ENCODE data around the gene SESTD1. TPM values are rescaled to one million over a fixed set of nuclear protein-coding genes. Genes with fewer than 3 reads are reported as not detected.
A peak's percentile ranks its signal among the peaks of the same experiment; 100 is the strongest.
"Not testable (repeated sequence)": the region's sequence is repeated elsewhere in the genome, so short reads cannot be mapped to it uniquely, and the experiment has no call there.

SESTD1 gene
- total RNA-seq, 1 experiment from 2014 or later = 15.0 TPM

GRCh38 chr2:179106676-179107428, 157.8 kb downstream of the SESTD1 start:
- peak; percentile 96 for DNase-seq (ENCODE audit: low read depth)

- no peak for DNase-seq (ENCODE audit: low read depth)
Measured at GRCh38 chr2:179106342-179106675, 158.3 kb downstream of the SESTD1 start.

GRCh38 chr2:179104736-179105135, 159.9 kb downstream of the SESTD1 start:
- no peak for DNase-seq (ENCODE audit: low read depth)

- no peak for DNase-seq (ENCODE audit: low read depth)
Measured at GRCh38 chr2:179098080-179098689, 166.4 kb downstream of the SESTD1 start.

GRCh38 chr2:179097131-179097530, 167.5 kb downstream of the SESTD1 start:
- no peak for DNase-seq (ENCODE audit: low read depth)

GRCh38 chr2:179096090-179096489, 168.5 kb downstream of the SESTD1 start:
- no peak for DNase-seq (ENCODE audit: low read depth)

- DNase-seq (ENCODE audit: low read depth) = not testable (repeated sequence)
Measured at GRCh38 chr2:179092912-179093311, 171.7 kb downstream of the SESTD1 start.

- no peak for DNase-seq (ENCODE audit: low read depth)
Measured at GRCh38 chr2:179082697-179083096, 181.9 kb downstream of the SESTD1 start.

GRCh38 chr2:179081954-179082353, 182.7 kb downstream of the SESTD1 start:
- no peak for DNase-seq (ENCODE audit: low read depth)

GRCh38 chr2:179072527-179072926, 192.1 kb downstream of the SESTD1 start:
- no peak for DNase-seq (ENCODE audit: low read depth)

GRCh38 chr2:179071810-179072355, 192.7 kb downstream of the SESTD1 start:
- DNase-seq (ENCODE audit: low read depth) = no peak

- DNase-seq (ENCODE audit: low read depth) = no peak
Measured at GRCh38 chr2:179070895-179071294, 193.7 kb downstream of the SESTD1 start.

GRCh38 chr2:179069685-179070084, 194.9 kb downstream of the SESTD1 start:
- no peak for DNase-seq (ENCODE audit: low read depth)

GRCh38 chr2:179068991-179069643, 195.5 kb downstream of the SESTD1 start:
- DNase-seq (ENCODE audit: low read depth) = no peak

GRCh38 chr2:179059026-179059700, 205.5 kb downstream of the SESTD1 start:
- no peak for DNase-seq (ENCODE audit: low read depth)

- no peak for DNase-seq (ENCODE audit: low read depth)
Measured at GRCh38 chr2:179057737-179058136, 206.9 kb downstream of the SESTD1 start.

GRCh38 chr2:179053568-179053967, 211.1 kb downstream of the SESTD1 start:
- DNase-seq (ENCODE audit: low read depth) = not testable (repeated sequence)

Other genes with a start within 250 kb of the SESTD1 start
- 0.88 and 1.8 TPM in 2 replicates for gene CCDC141, start 214.7 kb downstream of the SESTD1 start, total RNA-seq (2014; rRNA removed; shearing (Covaris generic))